Thymus (tissue), 11 donors: ENCODE results near the gene KLF13. TPM values are rescaled to one million over a fixed set of nuclear protein-coding genes. Genes with fewer than 3 reads are reported as not detected.

Experiments used
- DNase-seq, 9 donors: peaks; one replicate each; pipeline ENCODE4 v3.0.0-alpha.2; 2013; ENCODE audit warnings: low spot score in 9 of 9, low read depth in 6 of 9, missing footprints in 1 of 9
- H3K27ac ChIP-seq, 2 donors: one replicate each; pipeline ENCODE4 v1.5.1; 2013; ENCODE audit warnings: control low read depth in 1 of 2, low read depth in 1 of 2, low read length in 1 of 2, mild to moderate bottlenecking in 1 of 2, moderate library complexity in 1 of 2
- H3K27me3 ChIP-seq, 2 donors: one replicate each; pipeline ENCODE4 v1.5.1; 2013; ENCODE audit warnings: low read length in 1 of 2; ENCODE audit not compliant: control insufficient read depth in 2 of 2, insufficient read depth in 1 of 2
- H3K36me3 ChIP-seq, 2 donors: one replicate each; pipeline ENCODE4 v1.5.1; 2013; ENCODE audit warnings: low read length in 1 of 2, mild to moderate bottlenecking in 1 of 2, moderate library complexity in 1 of 2; ENCODE audit not compliant: control insufficient read depth in 2 of 2, insufficient read depth in 2 of 2
- H3K4me1 ChIP-seq, 2 donors: one replicate each; pipeline ENCODE4 v1.5.1; 2013; ENCODE audit warnings: low read length in 2 of 2; ENCODE audit not compliant: control insufficient read depth in 2 of 2, insufficient read depth in 2 of 2
- H3K4me3 ChIP-seq, 2 donors: one replicate each; pipeline ENCODE4 v1.5.1; 2013; ENCODE audit warnings: low read length in 2 of 2, control low read depth in 1 of 2, mild to moderate bottlenecking in 1 of 2
- H3K9me3 ChIP-seq, 2 donors: one replicate each; pipeline ENCODE4 v1.5.1; 2013; ENCODE audit warnings: low read length in 1 of 2, mild to moderate bottlenecking in 1 of 2; ENCODE audit not compliant: control insufficient read depth in 2 of 2, insufficient read depth in 1 of 2
- WGBS: extraction: QIAGEN DNeasy Blood & Tissue Kit; methylation state at CpG from one replicate; pipeline ENCODE4 v1.1.7; 2013; 5-methylcytosine and 5-hydroxymethylcytosine counted together
- polyA plus RNA-seq: library from polyadenylated mRNA; stranded (reverse); fragments of 200-250 nt; gene quantifications from one replicate; pipeline ENCODE4 v1.2.3, GENCODE V29; 2013
- total RNA-seq: library from RNA; stranded (reverse); fragments of 120-200 nt; gene quantifications from one replicate; pipeline ENCODE4 v1.2.4, GENCODE V29; 2013
- donor health status: healthy.

The KLF13 gene
- total and polyA plus RNA-seq, 2 donors = 107 to 158 TPM

GRCh38 chr15:31373970-31374369 is 47.3 kb downstream of the KLF13 start:
- Histone ChIP-seq H3K27me3 (no peaks in the 10 kb centered on the region), H3K36me3 (peaks cover 82 to 85% of the 10 kb centered on the region in 2 donors), H3K4me3 (no peak overlapping the region), H3K27ac (no peak overlapping the region), H3K9me3 (peaks cover 0 to 2% of the 10 kb centered on the region in 2 donors), H3K4me1 (peaks cover 13 to 70% of the 10 kb centered on the region in 2 donors)
- no peak for DNase-seq
- 99% methylated on average over 9 of the region's 9 CpGs for WGBS

DNA sequence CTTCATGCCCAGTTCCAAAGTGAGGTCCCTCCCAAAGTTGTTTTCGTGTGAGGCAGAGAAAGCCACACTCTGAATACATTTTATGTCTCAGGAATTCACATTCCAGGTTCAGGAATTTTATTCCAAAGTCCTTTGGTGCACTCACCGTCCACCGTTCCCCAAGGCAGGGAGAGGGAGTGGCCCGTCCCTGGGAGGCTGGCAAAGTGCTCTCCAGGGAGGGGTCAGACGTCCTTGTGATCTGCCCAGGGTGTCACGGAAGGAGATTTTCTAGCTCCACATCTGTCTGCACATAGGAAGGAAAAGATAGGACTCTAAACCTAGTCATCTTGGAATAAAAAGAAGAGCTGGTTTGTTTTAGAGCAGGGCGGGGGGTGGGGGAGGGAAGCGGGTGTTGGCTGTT is 47.9 kb downstream of the KLF13 start:
- peaks cover 85 to 87% of the 10 kb centered on the region in 2 donors for H3K36me3 ChIP-seq
- no peak for DNase-seq
- WGBS = 96% methylated on average over 8 of the region's 8 CpGs
- peaks cover 12 to 65% of the 10 kb centered on the region in 2 donors for H3K4me1 ChIP-seq
- H3K9me3 ChIP-seq = peaks cover 0 to under 1% of the 10 kb centered on the region in 2 donors
- H3K27me3 ChIP-seq = no peaks in the 10 kb centered on the region
- no peak overlapping the region for H3K4me3 ChIP-seq
- no peak overlapping the region for H3K27ac ChIP-seq

DNA sequence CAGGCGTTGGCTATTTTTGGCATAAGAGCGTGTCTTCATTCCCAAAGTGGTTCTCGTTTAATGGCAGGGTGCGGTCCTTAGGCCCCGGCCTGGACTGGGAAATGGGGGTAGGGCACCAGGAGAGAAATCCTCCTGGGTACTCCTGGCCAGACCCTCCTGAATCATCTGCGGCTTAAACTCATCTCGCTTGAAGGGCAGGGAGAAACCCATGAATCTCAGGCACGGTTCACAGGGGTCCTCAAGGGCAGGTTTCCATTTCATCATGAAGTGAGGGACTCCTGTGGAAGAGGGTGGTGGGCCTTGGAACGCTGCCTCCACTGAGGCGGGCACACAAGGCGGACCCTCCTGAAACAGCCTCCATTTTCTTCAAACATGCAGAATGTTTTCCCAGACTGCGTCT is 48.4 kb downstream of the KLF13 start:
- Histone ChIP-seq H3K27me3 (no peaks in the 10 kb centered on the region), H3K27ac (no peak overlapping the region), H3K4me1 (peaks cover 9 to 63% of the 10 kb centered on the region in 2 donors), H3K36me3 (peaks cover 89 to 92% of the 10 kb centered on the region in 2 donors), H3K9me3 (no peaks in the 10 kb centered on the region), H3K4me3 (no peak overlapping the region)
- no peak for DNase-seq
- WGBS = 97% methylated on average over 12 of the region's 12 CpGs

- Histone ChIP-seq H3K27ac (peak overlapping the region in 1 of 2 donors; percentile 11), H3K9me3 (peaks cover 0 to 2% of the 10 kb centered on the region in 2 donors), H3K27me3 (no peaks in the 10 kb centered on the region), H3K4me3 (no peak overlapping the region), H3K4me1 (peaks cover 6 to 58% of the 10 kb centered on the region in 2 donors), H3K36me3 (peaks cover 96 to 99% of the 10 kb centered on the region in 2 donors)
- DNase-seq = no peak
- 98% methylated on average over 8 of the region's 8 CpGs for WGBS
Measured at GRCh38 chr15:31375772-31376171, 49.1 kb downstream of the KLF13 start.

GRCh38 chr15:31376511-31376910 is 49.9 kb downstream of the KLF13 start:
- Histone ChIP-seq H3K4me1 (peaks cover 0 to 50% of the 10 kb centered on the region in 2 donors), H3K27ac (no peak overlapping the region), H3K9me3 (peaks cover 0 to 7% of the 10 kb centered on the region in 2 donors), H3K36me3 (peaks cover 96 to 99% of the 10 kb centered on the region in 2 donors), H3K27me3 (no peaks in the 10 kb centered on the region), H3K4me3 (no peak overlapping the region)
- no peak for DNase-seq
- 98% methylated on average over 11 of the region's 11 CpGs for WGBS

DNA sequence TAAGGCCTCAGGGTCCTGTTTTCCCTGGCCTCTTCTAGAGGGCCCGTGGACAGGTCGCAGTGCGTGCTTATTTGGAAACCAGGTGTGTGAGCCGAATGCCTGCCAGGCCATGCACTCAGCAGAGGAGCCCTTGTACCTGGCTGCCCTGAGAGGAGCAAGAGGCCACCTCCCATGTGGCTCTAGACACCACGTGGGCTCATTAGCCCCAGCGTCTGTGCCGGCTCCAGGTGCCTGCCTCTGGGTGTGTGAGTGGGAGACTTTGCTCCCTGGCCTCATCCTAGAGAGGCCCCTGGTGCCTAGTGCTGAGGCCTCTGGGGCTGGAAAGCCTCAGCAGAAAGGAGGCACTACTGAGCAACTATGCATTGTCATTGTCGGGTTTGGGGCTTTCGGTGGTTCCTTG is 50.4 kb downstream of the KLF13 start:
- H3K36me3 ChIP-seq = peaks cover 95 to 98% of the 10 kb centered on the region in 2 donors
- H3K27ac ChIP-seq = peak overlapping the region in 1 of 2 donors; percentile 17
- H3K4me1 ChIP-seq = peaks cover 0 to 50% of the 10 kb centered on the region in 2 donors
- no peaks in the 10 kb centered on the region for H3K27me3 ChIP-seq
- WGBS = 93% methylated on average over 9 of the region's 9 CpGs
- DNase-seq = no peak
- H3K9me3 ChIP-seq = peaks cover 0 to 7% of the 10 kb centered on the region in 2 donors
- H3K4me3 ChIP-seq = no peak overlapping the region

DNA sequence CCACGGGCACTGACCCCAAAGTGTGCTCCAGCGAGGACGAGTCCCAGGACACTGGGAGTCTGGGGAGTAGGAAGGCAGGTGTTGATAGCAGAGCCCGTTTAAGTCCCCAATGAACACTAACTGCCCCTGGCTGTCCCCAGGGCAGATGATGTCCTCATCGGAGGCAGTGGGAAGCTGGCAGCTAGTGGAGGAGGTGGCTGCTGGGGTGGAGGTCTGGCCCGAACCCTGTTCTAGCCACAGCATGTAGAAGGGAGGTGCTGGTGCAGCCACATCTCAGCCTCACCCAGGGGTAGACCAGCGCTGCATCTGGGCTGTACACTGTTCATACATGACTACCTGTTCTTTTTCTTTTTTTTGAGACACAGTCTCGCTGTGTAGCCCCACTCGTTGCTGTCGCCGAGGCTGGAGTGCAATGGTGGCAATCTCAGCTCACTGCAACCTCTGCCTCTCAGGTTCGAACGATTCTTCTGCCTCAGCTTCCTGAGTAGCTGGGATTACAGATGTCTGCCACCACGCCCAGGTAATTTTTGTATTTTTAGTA is 51.8 kb downstream of the KLF13 start:
- Histone ChIP-seq H3K9me3 (peaks cover 0 to 7% of the 10 kb centered on the region in 2 donors), H3K27ac (no peak overlapping the region), H3K4me1 (peaks cover 0 to 51% of the 10 kb centered on the region in 2 donors), H3K36me3 (peaks cover 85 to 90% of the 10 kb centered on the region in 2 donors), H3K27me3 (no peaks in the 10 kb centered on the region), H3K4me3 (no peak overlapping the region)
- no peak for DNase-seq
- WGBS = 91% methylated on average over 14 of the region's 14 CpGs

DNA sequence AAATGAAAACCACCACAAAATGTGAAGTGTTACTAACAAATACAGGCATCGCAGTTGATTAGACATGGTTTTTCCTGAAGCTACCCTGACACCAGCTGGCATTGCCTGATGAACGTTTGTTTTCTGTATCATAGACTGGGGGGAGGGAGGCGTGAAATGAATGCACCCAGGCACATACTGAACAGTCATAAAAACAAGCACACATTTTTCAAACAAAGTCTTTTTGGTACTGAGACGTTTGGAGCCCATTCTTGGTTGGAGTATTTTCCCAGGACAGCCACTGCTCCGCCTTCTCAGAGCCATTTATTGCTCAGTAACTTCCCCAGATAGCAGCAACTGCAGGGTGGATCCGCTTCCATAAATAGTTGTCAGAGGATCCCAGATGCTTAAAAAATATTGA is 52.4 kb downstream of the KLF13 start:
- 95% methylated on average over 6 of the region's 6 CpGs for WGBS
- Histone ChIP-seq H3K36me3 (peaks cover 79 to 84% of the 10 kb centered on the region in 2 donors), H3K27me3 (no peaks in the 10 kb centered on the region), H3K4me3 (no peak overlapping the region), H3K4me1 (peaks cover 0 to 50% of the 10 kb centered on the region in 2 donors), H3K9me3 (peaks cover 0 to 7% of the 10 kb centered on the region in 2 donors), H3K27ac (no peak overlapping the region)
- no peak for DNase-seq

- no peak for DNase-seq
- Histone ChIP-seq H3K4me3 (no peak overlapping the region), H3K36me3 (peaks cover 73 to 79% of the 10 kb centered on the region in 2 donors), H3K27ac (no peak overlapping the region), H3K27me3 (no peaks in the 10 kb centered on the region), H3K9me3 (peaks cover 0 to 7% of the 10 kb centered on the region in 2 donors), H3K4me1 (peaks cover 0 to 45% of the 10 kb centered on the region in 2 donors)
- WGBS = 98% methylated on average over 8 of the region's 8 CpGs
Measured at GRCh38 chr15:31379577-31379976, 52.9 kb downstream of the KLF13 start.
